HUDEP-2 (cell line): Measurements from ENCODE around the gene PHACTR2.
"Not testable (repeated sequence)": the region's sequence is repeated elsewhere in the genome, so short reads cannot be mapped to it uniquely, and the experiment has no call there.

Experiments
- DNase-seq, 76 experiments: peaks; one replicate each; lab custom pipeline; 2025; ENCODE audit not compliant: unreplicated experiment in 76 of 76; lab: John Stamatoyannopoulos, UW

The PHACTR2 gene

DNA sequence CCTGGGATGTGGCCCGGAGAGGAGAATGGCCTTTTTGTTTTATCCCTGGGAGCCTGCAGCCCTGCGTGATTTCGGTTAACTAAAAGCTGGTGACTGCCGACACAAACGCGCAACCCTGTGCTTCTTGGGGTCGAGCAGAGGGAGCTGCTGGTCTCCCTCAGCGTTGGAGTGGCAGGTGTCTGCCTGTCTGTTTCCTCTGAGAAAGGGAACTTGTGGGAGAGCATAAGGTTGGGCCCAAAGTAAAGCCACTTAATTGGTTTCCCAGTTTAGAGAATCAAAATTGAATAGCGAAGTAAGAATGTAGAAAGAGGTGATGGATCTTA lies 165.9 kb downstream of the PHACTR2 start:
- peak in 3 of 76 experiments; percentile 31 to 71 (median 33) for DNase-seq

GRCh38 chr6:143844006-143844405 lies 166.2 kb downstream of the PHACTR2 start:
- peak in 5 of 76 experiments; percentile 5 to 47 (median 19) for DNase-seq

GRCh38 chr6:143845033-143845432 lies 167.3 kb downstream of the PHACTR2 start:
- no peak for DNase-seq

- DNase-seq = not testable (repeated sequence)
These were observed 173.9 kb downstream of the PHACTR2 start for GRCh38 chr6:143851706-143852105.

GRCh38 chr6:143855057-143855456 lies 177.3 kb downstream of the PHACTR2 start:
- DNase-seq = not testable (repeated sequence)

- not testable (repeated sequence) for DNase-seq
These were observed 179.0 kb downstream of the PHACTR2 start for GRCh38 chr6:143856762-143857161.

- no peak for DNase-seq
These were observed 179.9 kb downstream of the PHACTR2 start for GRCh38 chr6:143857651-143858050.

GRCh38 chr6:143859891-143860660 lies 182.3 kb downstream of the PHACTR2 start:
- DNase-seq = no peak

GRCh38 chr6:143863771-143864170 lies 186.0 kb downstream of the PHACTR2 start:
- no peak for DNase-seq

- no peak for DNase-seq
These were observed 186.5 kb downstream of the PHACTR2 start, which contains the start of gene ZC2HC1B for GRCh38 chr6:143864234-143864633. ZC2HC1B (plus strand) TSS chr6:143864474; CDS start chr6:143864540, 66 bp downstream.

- DNase-seq = no peak
These were observed 189.5 kb downstream of the PHACTR2 start for GRCh38 chr6:143867236-143867635.

- not testable (repeated sequence) for DNase-seq
These were observed 191.0 kb downstream of the PHACTR2 start for GRCh38 chr6:143868808-143869207.

DNA sequence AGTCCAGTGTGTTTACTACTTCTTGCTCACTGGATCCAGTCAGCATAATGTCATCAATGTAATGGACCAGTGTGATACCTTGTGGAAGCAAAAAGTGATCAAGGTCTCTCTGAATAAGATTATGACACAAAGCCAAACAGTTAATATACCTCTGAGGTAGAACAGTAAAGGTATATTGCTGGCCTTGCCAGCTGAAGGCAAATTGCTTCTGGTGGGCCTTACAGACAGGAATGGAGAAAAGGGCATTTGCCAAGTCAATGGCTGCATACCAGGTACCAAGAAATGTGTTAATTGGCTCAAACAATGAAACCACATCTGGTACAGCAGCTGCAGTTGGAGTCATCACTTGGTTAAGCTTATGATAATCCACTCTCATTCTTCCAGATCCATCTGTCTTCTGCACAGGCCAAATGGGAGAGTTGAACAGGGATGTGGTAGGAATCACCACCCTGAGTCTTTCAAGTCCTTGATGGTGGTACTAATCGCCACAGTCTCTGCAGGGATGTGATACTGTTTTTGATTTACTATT lies 193.5 kb downstream of the PHACTR2 start:
- not testable (repeated sequence) for DNase-seq

DNA sequence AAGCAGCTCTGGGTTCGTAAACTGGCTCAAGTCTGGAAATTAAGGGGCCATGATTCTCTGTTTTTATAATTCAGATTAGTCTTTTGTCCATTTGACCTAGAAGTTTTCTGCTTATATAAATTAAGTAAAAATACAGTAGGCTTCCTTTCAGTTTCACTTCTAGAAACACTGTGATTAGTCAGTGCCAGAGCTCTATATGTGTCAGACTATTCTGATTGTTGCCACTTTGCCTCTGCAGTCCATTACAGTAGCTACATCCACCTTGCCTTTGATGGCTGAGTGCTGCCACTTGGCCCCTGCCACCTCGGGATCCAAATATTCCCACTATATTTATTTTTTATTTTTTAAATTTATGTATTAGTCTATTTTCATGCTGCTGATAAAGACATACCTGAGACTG lies 194.4 kb downstream of the PHACTR2 start:
- no peak for DNase-seq

DNA sequence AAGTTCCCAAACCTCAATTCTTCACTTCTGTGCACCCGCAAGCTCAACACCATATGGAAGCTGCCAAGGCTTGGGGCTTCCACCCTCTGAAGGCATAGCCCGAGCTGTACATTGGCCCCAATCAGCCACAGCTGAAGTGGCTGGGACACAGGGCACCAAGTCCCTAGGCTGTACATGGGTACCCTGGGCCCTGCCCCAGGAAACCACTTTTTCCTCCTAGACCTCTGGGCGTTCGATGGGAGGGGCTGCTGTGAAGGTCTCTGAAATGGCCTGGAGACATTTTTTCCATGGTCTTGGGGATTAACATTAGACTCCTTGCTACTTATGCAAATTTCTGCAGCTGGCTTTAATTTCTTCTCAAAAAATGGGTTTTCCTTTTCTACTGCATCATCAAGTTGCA lies 195.8 kb downstream of the PHACTR2 start:
- not testable (repeated sequence) for DNase-seq

GRCh38 chr6:143874503-143874902 lies 196.7 kb downstream of the PHACTR2 start:
- not testable (repeated sequence) for DNase-seq

GRCh38 chr6:143877584-143878271 lies 200.0 kb downstream of the PHACTR2 start:
- no peak for DNase-seq

DNA sequence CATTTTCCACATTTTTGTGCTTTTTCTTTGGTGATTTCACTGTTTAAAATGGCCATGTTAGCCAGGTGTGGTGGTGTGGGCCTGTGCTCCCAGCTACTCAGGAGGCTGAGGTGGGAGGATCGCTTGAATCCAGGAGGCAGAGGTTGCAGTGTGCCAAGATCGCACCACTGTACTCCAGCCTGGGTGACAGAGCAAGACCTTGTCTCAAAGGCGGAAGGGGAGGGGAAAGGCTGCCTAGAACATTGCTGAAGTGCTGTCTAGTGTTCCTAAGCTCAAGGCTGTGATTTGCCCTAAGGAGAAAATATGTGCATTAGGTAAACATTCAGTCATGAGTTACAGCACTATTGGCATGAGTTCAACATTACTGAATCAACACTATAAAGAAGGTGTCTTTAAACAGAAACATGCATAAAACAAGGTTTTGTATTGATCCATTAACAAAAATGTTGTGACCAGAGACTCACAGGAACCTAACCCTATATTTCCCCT lies 200.6 kb downstream of the PHACTR2 start:
- no peak for DNase-seq

DNA sequence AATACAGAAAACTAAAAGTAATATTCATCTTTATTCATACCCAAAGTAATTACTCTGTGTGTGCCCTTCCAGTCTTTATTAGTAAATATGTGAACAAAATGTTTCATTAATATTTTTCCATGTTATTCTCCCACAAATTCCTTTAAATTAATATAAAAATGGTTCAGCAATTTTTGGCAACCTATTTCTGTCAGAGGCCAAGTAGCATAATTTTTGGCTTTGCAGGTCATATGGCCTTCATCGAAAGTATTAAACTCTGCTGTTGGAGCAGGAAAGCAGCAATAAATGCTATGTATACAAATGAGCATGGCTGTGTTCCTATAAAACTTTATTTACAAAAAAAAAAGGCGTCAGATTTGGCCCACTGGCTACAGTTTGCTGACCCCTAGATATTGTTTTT lies 202.6 kb downstream of the PHACTR2 start:
- no peak for DNase-seq
